Endothelial cell of umbilical vein (primary cell): ENCODE measurements around the gene DBT. TPM values are rescaled to one million over a fixed set of nuclear protein-coding genes. Genes with fewer than 3 reads are reported as not detected.

Experiments used
- BruUV-seq: library from RNA; stranded (reverse); fragments of 400-500 nt; replicated peaks from 2 replicates; lab custom pipeline; 2021; lab: Mats Ljungman, UMichigan
- CTCF ChIA-PET: fragments of 300-600, 350-600 bp; sonication (Branson Sonifier 250); formaldehyde crosslinking; loops from one replicate; lab custom pipeline; 2021; ENCODE audit warnings: antibody characterized with exemption, inconsistent platforms; lab: Charles Lee
- POLR2A ChIA-PET: fragments of 300-600, 350-600 bp; sonication (Branson Sonifier 250); formaldehyde crosslinking; loops from one replicate; lab custom pipeline; 2021; ENCODE audit warnings: antibody characterized with exemption, inconsistent platforms; lab: Charles Lee
- DNase-seq: peaks from one replicate; pipeline ENCODE4 v3.0.0-alpha.2; 2011; ENCODE audit warnings: low read depth, low spot score
- FAIRE-seq: peaks from 2 replicates; lab custom pipeline; 2011; peaks lifted over from hg19 to GRCh38; lab: Jason Lieb, UNC
- H2AFZ ChIP-seq: 2 replicates; pipeline ENCODE4 v1.6.0; 2012; ENCODE audit warnings: low read depth, low read length, control low read depth, inconsistent platforms
- H3K27ac ChIP-seq: 2 replicates; pipeline ENCODE4 v1.5.1; 2011; ENCODE audit warnings: low read depth, mild to moderate bottlenecking, control low read depth, low read length, moderate library complexity; ENCODE audit not compliant: insufficient read depth
- H3K27me3 ChIP-seq, 2 experiments: 2 replicates each; pipeline versions ENCODE4 v1.6.0 to v1.6.1; 2011; ENCODE audit warnings: low read length in 2 of 2, mixed read lengths in 1 of 2; ENCODE audit not compliant: control insufficient read depth in 2 of 2, insufficient read depth in 2 of 2
- H3K36me3 ChIP-seq, 2 experiments: 2 replicates in 1 of 2; 3 replicates in 1 of 2; pipeline ENCODE4 v1.5.1; 2011; ENCODE audit warnings: low read length in 2 of 2, mild to moderate bottlenecking in 1 of 2, moderate library complexity in 1 of 2; ENCODE audit not compliant: control insufficient read depth in 2 of 2, insufficient read depth in 2 of 2; ENCODE audit errors: extremely low read depth in 1 of 2
- H3K4me1 ChIP-seq: 3 replicates; pipeline ENCODE4 v1.5.1; 2011; ENCODE audit warnings: mild to moderate bottlenecking, low read length; ENCODE audit not compliant: control insufficient read depth, insufficient read depth; ENCODE audit errors: extremely low read depth
- H3K4me2 ChIP-seq: 2 replicates; pipeline ENCODE4 v1.6.1; 2011; ENCODE audit warnings: low read length, control low read depth, mixed read lengths; ENCODE audit not compliant: insufficient read depth
- H3K4me3 ChIP-seq, 3 experiments: fragments of 200-600 bp in 1 of 3; sonication (generic), shearing (Covaris generic) in 1 of 3; replicated peaks in 1 of 3; 2 replicates each; pipeline ENCODE4 v1.5.1; 2011 to 2016; ENCODE audit warnings: control low read depth in 3 of 3, low read length in 3 of 3, mild to moderate bottlenecking in 2 of 3, inconsistent platforms in 1 of 3, low read depth in 1 of 3, moderate library complexity in 1 of 3; ENCODE audit not compliant: insufficient read depth in 1 of 3
- H3K79me2 ChIP-seq: 2 replicates; pipeline ENCODE4 v1.6.0; 2012; ENCODE audit warnings: low read length, inconsistent platforms; ENCODE audit not compliant: control insufficient read depth, insufficient read depth
- H3K9ac ChIP-seq: replicated peaks from 2 replicates; pipeline ENCODE3; 2011; ENCODE audit warnings: low read length, control low read depth; ENCODE audit not compliant: insufficient read depth; ENCODE audit errors: extremely low read depth
- H3K9me1 ChIP-seq: replicated peaks from 3 replicates; pipeline ENCODE4 v1.6.0; 2011; ENCODE audit warnings: mild to moderate bottlenecking, low read length; ENCODE audit not compliant: control insufficient read depth, insufficient read depth; ENCODE audit errors: extremely low read depth
- H3K9me3 ChIP-seq: replicated peaks from 2 replicates; pipeline ENCODE4 v1.5.1; 2012; ENCODE audit warnings: low read length, inconsistent platforms; ENCODE audit not compliant: control insufficient read depth, insufficient read depth
- H4K20me1 ChIP-seq: replicated peaks from 2 replicates; pipeline ENCODE3; 2011; ENCODE audit warnings: mild to moderate bottlenecking, low read length; ENCODE audit not compliant: control insufficient read depth, insufficient read depth; ENCODE audit errors: extremely low read depth
- CTCF ChIP-seq, 2 donors: IDR thresholded peaks; 1 replicate in 1 of 2; 2 replicates in 1 of 2; pipeline ENCODE4 v1.5.1; 2011; ENCODE audit warnings: low read length in 2 of 2, mild to moderate bottlenecking in 2 of 2, moderate library complexity in 2 of 2, control low read depth in 1 of 2, inconsistent platforms in 1 of 2, low read depth in 1 of 2; ENCODE audit not compliant: insufficient read depth in 1 of 2; ENCODE audit errors: extremely low read depth in 1 of 2
- GATA2 ChIP-seq: IDR thresholded peaks from 2 replicates; pipeline ENCODE4 v1.7.0; 2011; ENCODE audit warnings: low read depth, mild to moderate bottlenecking, moderate library complexity, mixed read lengths, low read length; ENCODE audit not compliant: insufficient read length, insufficient read depth
- JUN ChIP-seq: IDR thresholded peaks from 2 replicates; pipeline ENCODE4 v1.6.1; 2011; ENCODE audit warnings: borderline replicate concordance, low read depth; ENCODE audit not compliant: insufficient read length, insufficient read depth
- MYC ChIP-seq: IDR thresholded peaks from one replicate; pipeline ENCODE4 v1.6.1; 2011; ENCODE audit warnings: mild to moderate bottlenecking, low read depth, low read length
- POLR2A ChIP-seq: IDR thresholded peaks from 2 replicates; pipeline ENCODE4 v1.6.1; 2012; ENCODE audit warnings: low read depth, mild to moderate bottlenecking, control low read depth, low read length
- POLR2AphosphoS5 ChIP-seq: IDR thresholded peaks from 2 replicates; pipeline ENCODE4 v1.6.1; 2012; ENCODE audit warnings: low read depth, mild to moderate bottlenecking, control low read depth, low read length, moderate library complexity; ENCODE audit not compliant: insufficient read depth
- dilution Hi-C: fragments of 300-500 bp; cut with MboI; formaldehyde crosslinking; loops from one replicate; pipeline ENCODE4 v1.15.0; 2019; ENCODE audit warnings: low sequenced_read_pairs; ENCODE audit not compliant: extremely low pct_ligation_motif_present
- intact Hi-C: fragments of 100-400 bp; cut with micrococcal nuclease; formaldehyde crosslinking; loops from one replicate; pipeline ENCODE4 v1.10.0; 2022
- polyA plus RNA-seq, 4 experiments: library from polyadenylated mRNA; depleted of rRNA in 3 of 4; stranded (reverse) in 3 of 4; unstranded in 1 of 4; fragments of >200 nt; gene quantifications; 2 replicates each; pipeline versions ENCODE4 v1.2.1 to v1.2.3, GENCODE V29; 2011 to 2012; ENCODE audit warnings: missing spikeins in 1 of 4
- total RNA-seq: library from RNA; stranded (reverse); gene quantifications from 2 replicates; pipeline ENCODE4 v1.2.3, GENCODE V29; 2021

The DBT gene
- total and polyA plus RNA-seq, 2 donors (not counting 3 experiments of a cell fraction or from before 2014, with no cell fraction given), result 1.6 to 7.9 TPM

- CTCF ChIA-PET, result interaction anchor here (1.4 kb wide), 1 partner anchor 12 kb away, joined by 4 read pairs; no protein-coding TSS in a partner anchor
- intact Hi-C loops, result no loop called here
- no peak overlapping the region for H3K4me2 ChIP-seq
- FAIRE-seq (no peak), DNase-seq (no peak)
- no peaks in the 10 kb centered on the region for H4K20me1 ChIP-seq
- H3K4me1 ChIP-seq, result no peaks in the 10 kb centered on the region
- H3K79me2 ChIP-seq, result no peaks in the 10 kb centered on the region
- no peaks in the 10 kb centered on the region for H3K9me1 ChIP-seq
- H3K36me3 ChIP-seq, result no peaks in the 10 kb centered on the region
- no peak for TF ChIP-seq POLR2AphosphoS5
- TF ChIP-seq POLR2A, result no peak
- no peak for TF ChIP-seq CTCF (IDR thresholded peaks at IDR 0.05; ENCODE audit: extremely low read depth in 1 of 2, insufficient read depth in 1 of 2, low read depth in 1 of 2, low read length in 2 of 2)
- TF ChIP-seq GATA2, result no peak
- TF ChIP-seq JUN, result no peak
- TF ChIP-seq MYC, result no peak
- no peak overlapping the region for H3K4me3 ChIP-seq
- H3K9me3 ChIP-seq, result no peaks in the 10 kb centered on the region
- no peak overlapping the region for H3K27ac ChIP-seq
- H3K27me3 ChIP-seq, result no peaks in the 10 kb centered on the region
- dilution Hi-C loops, result no loop called here
- H2AFZ ChIP-seq, result no peak overlapping the region
- H3K9ac ChIP-seq, result no peak overlapping the region
- BruUV-seq, result no TSS peak
- POLR2A ChIA-PET, result no interaction called here
Measured at GRCh38 chr1:100184536-100184935, 65.1 kb downstream of the DBT start.

- Histone ChIP-seq H3K9me1 (no peaks in the 10 kb centered on the region), H3K79me2 (no peaks in the 10 kb centered on the region), H4K20me1 (no peaks in the 10 kb centered on the region), H3K36me3 (no peaks in the 10 kb centered on the region), H3K4me1 (no peaks in the 10 kb centered on the region), H3K9me3 (no peaks in the 10 kb centered on the region), H3K4me2 (no peak overlapping the region), H3K27ac (no peak overlapping the region), H3K27me3 (no peaks in the 10 kb centered on the region), H3K4me3 (no peak overlapping the region), H2AFZ (no peak overlapping the region), H3K9ac (no peak overlapping the region)
- ChIA-PET CTCF (interaction anchor here (1.0 to 1.4 kb wide), 2 partner anchors 13 to 39 kb away, joined by 3 to 4 read pairs; no protein-coding TSS in a partner anchor), POLR2A (interaction anchor here (0.7 kb wide), 1 partner anchor 89 kb away, joined by 6 read pairs; no protein-coding TSS in a partner anchor)
- no peak for DNase-seq
- intact Hi-C loops (no loop called here), dilution Hi-C loops (no loop called here)
- TF ChIP-seq JUN (no peak), POLR2AphosphoS5 (no peak), CTCF (IDR thresholded peaks at IDR 0.05; ENCODE audit: extremely low read depth in 1 of 2, insufficient read depth in 1 of 2, low read depth in 1 of 2, low read length in 2 of 2) (no peak)
- no peak for FAIRE-seq
- no TSS peak for BruUV-seq
Measured at GRCh38 chr1:100183370-100183769, 66.3 kb downstream of the DBT start.
